Effector CD4-positive, alpha-beta T cell (primary cell): ENCODE data around the gene HNMT.

Experiments used
- DNase-seq: peaks from one replicate; pipeline ENCODE4 v3.0.0-alpha.2; 2020

The HNMT gene

GRCh38 chr2:138061961-138062360 is 97.7 kb downstream of the HNMT start:
- DNase-seq = no peak

GRCh38 chr2:138063181-138063580 is 98.9 kb downstream of the HNMT start:
- no peak for DNase-seq
